PC-3 (cell line): ENCODE measurements around the gene FGGY. TPM values are rescaled to one million over a fixed set of nuclear protein-coding genes. Genes with fewer than 3 reads are reported as not detected.
A peak's percentile ranks its signal among the peaks of the same experiment; 100 is the strongest.

Source experiments
- ATAC-seq: fragments of 200-7000 bp; cut with Tn5 transposase; 2 replicates; pipeline ENCODE4 v1.9.1; 2020; ENCODE audit warnings: mild to moderate bottlenecking, moderate library complexity
- BruUV-seq: library from RNA; stranded (reverse); fragments of 400-500 nt; replicated peaks from 2 replicates; lab custom pipeline; 2021; lab: Mats Ljungman, UMichigan
- CTCF ChIA-PET: fragments of 300-600 bp; sonication (Branson Sonifier 250); formaldehyde crosslinking; loops from one replicate; lab custom pipeline; 2022; ENCODE audit warnings: antibody characterized with exemption; lab: Charles Lee
- POLR2A ChIA-PET: fragments of 300-600 bp; sonication (Branson Sonifier 250); formaldehyde crosslinking; loops from one replicate; lab custom pipeline; 2022; ENCODE audit warnings: antibody characterized with exemption; ENCODE audit not compliant: unreplicated experiment; lab: Charles Lee
- DNase-seq: peaks from one replicate; pipeline ENCODE4 v3.0.0-alpha.2; 2015
- H2AFZ ChIP-seq: fragments of 300-600 bp; sonication (generic); 2 replicates; pipeline ENCODE4 v1.6.0; 2016; ENCODE audit warnings: antibody characterized with exemption, low read length
- H3F3A ChIP-seq: fragments of 300-600 bp; sonication (generic); one replicate; pipeline ENCODE4 v1.6.0; 2017; ENCODE audit warnings: antibody characterized with exemption, low read length, control low read depth, mild to moderate bottlenecking; ENCODE audit not compliant: unreplicated experiment
- H3K27ac ChIP-seq: fragments of 300-600 bp; sonication (generic); 2 replicates; pipeline ENCODE4 v1.5.1; 2016; ENCODE audit warnings: mild to moderate bottlenecking, low read length
- H3K27me3 ChIP-seq: fragments of 300-600 bp; sonication (generic); 2 replicates; pipeline ENCODE4 v1.6.1; 2016; ENCODE audit warnings: low read length, mixed read lengths
- H3K36me3 ChIP-seq: fragments of 300-600 bp; sonication (generic); 2 replicates; pipeline ENCODE4 v1.6.1; 2016; ENCODE audit warnings: low read depth, mixed run types, low read length, mixed read lengths
- H3K4me1 ChIP-seq: fragments of 300-600 bp; sonication (generic); 2 replicates; pipeline ENCODE4 v1.5.1; 2016; ENCODE audit warnings: low read length; ENCODE audit not compliant: insufficient read depth
- H3K4me2 ChIP-seq: fragments of 300-600 bp; sonication (generic); 2 replicates; pipeline ENCODE4 v1.6.0; 2016; ENCODE audit warnings: low read length
- H3K4me3 ChIP-seq: fragments of 300-600 bp; sonication (generic); 2 replicates; pipeline ENCODE4 v1.5.1; 2016; ENCODE audit warnings: mild to moderate bottlenecking, low read length, mixed read lengths
- H3K79me2 ChIP-seq: fragments of 300-600 bp; sonication (generic); 2 replicates; pipeline ENCODE4 v1.6.1; 2017; ENCODE audit warnings: low read length, mixed read lengths
- H3K9ac ChIP-seq: fragments of 300-600 bp; sonication (generic); 2 replicates; pipeline ENCODE4 v1.6.0; 2016; ENCODE audit warnings: mild to moderate bottlenecking, low read length
- H3K9me2 ChIP-seq: fragments of 300-600 bp; sonication (generic); replicated peaks from 2 replicates; pipeline ENCODE4 v1.6.1; 2016; ENCODE audit warnings: mixed run types, low read length, mixed read lengths
- H3K9me3 ChIP-seq: fragments of 300-600 bp; sonication (generic); 2 replicates; pipeline ENCODE4 v1.6.1; 2016; ENCODE audit warnings: low read length, mixed read lengths
- H4K20me1 ChIP-seq: fragments of 300-600 bp; sonication (generic); 2 replicates; pipeline ENCODE4 v1.6.1; 2016; ENCODE audit warnings: low read length, mixed read lengths
- EZH2 ChIP-seq: fragments of 300-600 bp; sonication (generic); IDR thresholded peaks from one replicate; pipeline ENCODE4 v1.6.1; 2017; ENCODE audit warnings: antibody characterized with exemption, mild to moderate bottlenecking, low read length; ENCODE audit not compliant: unreplicated experiment
- EZH2phosphoT487 ChIP-seq: fragments of 300-600 bp; sonication (generic); IDR thresholded peaks from 2 replicates; pipeline ENCODE4 v1.6.1; 2018; ENCODE audit warnings: mild to moderate bottlenecking, antibody characterized with exemption, low read length, borderline replicate concordance
- intact Hi-C: fragments of 100-400 bp; cut with micrococcal nuclease; formaldehyde crosslinking; loops from 2 replicates; pipeline ENCODE4 v1.9.0; 2023
- total RNA-seq: library from RNA; depleted of rRNA; stranded (reverse); fragments of >200 nt; gene quantifications from 2 replicates; pipeline ENCODE4 v1.2.3, GENCODE V29; 2014
- TF ChIP-seq, protein P1 (sequence below): fragments of 300-600 bp; sonication (generic); conservative IDR thresholded peaks from 2 replicates; pipeline ENCODE4 v1.5.1; 2017; ENCODE audit warnings: antibody characterized with exemption, low read depth, mild to moderate bottlenecking, low read length

The FGGY gene
- total RNA-seq, 1 experiment from 2014 or later, result 7.4 TPM

- H3K4me3 ChIP-seq, result no peak overlapping the region
- intact Hi-C loops, result no loop called here
- ATAC-seq (no peak), DNase-seq (no peak)
- H3K27me3 ChIP-seq, result no peaks in the 10 kb centered on the region
- H3K4me2 ChIP-seq, result no peak overlapping the region
- H3K36me3 ChIP-seq, result no peaks in the 10 kb centered on the region
- H3F3A ChIP-seq, result no peaks in the 10 kb centered on the region
- H2AFZ ChIP-seq, result no peak overlapping the region
- H3K9me2 ChIP-seq, result no peaks in the 10 kb centered on the region
- H3K27ac ChIP-seq, result no peak overlapping the region
- BruUV-seq, result no TSS peak
- H3K4me1 ChIP-seq, result no peaks in the 10 kb centered on the region
- H3K9ac ChIP-seq, result no peak overlapping the region
- H3K79me2 ChIP-seq, result no peaks in the 10 kb centered on the region
- POLR2A ChIA-PET, result no interaction called here
- H3K9me3 ChIP-seq, result no peaks in the 10 kb centered on the region
- no peaks in the 10 kb centered on the region for H4K20me1 ChIP-seq
- CTCF ChIA-PET, result no interaction called here
- TF ChIP-seq, protein P1, sequence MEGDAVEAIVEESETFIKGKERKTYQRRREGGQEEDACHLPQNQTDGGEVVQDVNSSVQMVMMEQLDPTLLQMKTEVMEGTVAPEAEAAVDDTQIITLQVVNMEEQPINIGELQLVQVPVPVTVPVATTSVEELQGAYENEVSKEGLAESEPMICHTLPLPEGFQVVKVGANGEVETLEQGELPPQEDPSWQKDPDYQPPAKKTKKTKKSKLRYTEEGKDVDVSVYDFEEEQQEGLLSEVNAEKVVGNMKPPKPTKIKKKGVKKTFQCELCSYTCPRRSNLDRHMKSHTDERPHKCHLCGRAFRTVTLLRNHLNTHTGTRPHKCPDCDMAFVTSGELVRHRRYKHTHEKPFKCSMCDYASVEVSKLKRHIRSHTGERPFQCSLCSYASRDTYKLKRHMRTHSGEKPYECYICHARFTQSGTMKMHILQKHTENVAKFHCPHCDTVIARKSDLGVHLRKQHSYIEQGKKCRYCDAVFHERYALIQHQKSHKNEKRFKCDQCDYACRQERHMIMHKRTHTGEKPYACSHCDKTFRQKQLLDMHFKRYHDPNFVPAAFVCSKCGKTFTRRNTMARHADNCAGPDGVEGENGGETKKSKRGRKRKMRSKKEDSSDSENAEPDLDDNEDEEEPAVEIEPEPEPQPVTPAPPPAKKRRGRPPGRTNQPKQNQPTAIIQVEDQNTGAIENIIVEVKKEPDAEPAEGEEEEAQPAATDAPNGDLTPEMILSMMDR, result peak; percentile 43; the same call in 1 of the 2 replicates
- TF ChIP-seq EZH2phosphoT487, result no peak
These were observed 369.2 kb downstream of the FGGY start for GRCh38 chr1:59666106-59666505.

DNA sequence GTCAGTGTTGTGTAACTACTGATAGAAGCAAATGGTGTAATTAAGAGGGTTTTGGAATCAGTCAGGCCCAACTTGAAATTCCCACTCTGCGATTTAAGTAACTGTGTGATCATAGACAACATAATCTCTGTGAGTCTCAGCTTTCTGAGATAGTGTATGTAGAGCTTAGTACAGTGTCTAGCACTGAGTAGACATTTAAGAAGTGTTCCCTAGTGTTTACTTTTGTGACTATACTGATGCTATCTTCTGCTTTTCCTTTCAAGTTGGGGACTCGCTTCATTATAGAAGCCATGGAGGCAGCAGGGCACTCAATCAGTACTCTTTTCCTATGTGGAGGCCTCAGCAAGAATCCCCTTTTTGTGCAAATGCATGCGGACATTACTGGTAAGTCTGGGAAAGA, 370.1 kb downstream of the FGGY start:
- H3K9me3 ChIP-seq, result no peaks in the 10 kb centered on the region
- H3K9me2 ChIP-seq, result no peaks in the 10 kb centered on the region
- H3F3A ChIP-seq, result no peaks in the 10 kb centered on the region
- no peaks in the 10 kb centered on the region for H4K20me1 ChIP-seq
- no peaks in the 10 kb centered on the region for H3K36me3 ChIP-seq
- no peak overlapping the region for H2AFZ ChIP-seq
- H3K27me3 ChIP-seq, result no peaks in the 10 kb centered on the region
- H3K4me2 ChIP-seq, result no peak overlapping the region
- no peak overlapping the region for H3K27ac ChIP-seq
- BruUV-seq, result no TSS peak
- ChIA-PET CTCF (no interaction called here), POLR2A (no interaction called here)
- TF ChIP-seq EZH2 (no peak), EZH2phosphoT487 (no peak)
- TF ChIP-seq, protein P1, result no peak
- no peak for ATAC-seq
- no peak overlapping the region for H3K4me3 ChIP-seq
- intact Hi-C loops, result no loop called here
- no peaks in the 10 kb centered on the region for H3K79me2 ChIP-seq
- no peaks in the 10 kb centered on the region for H3K4me1 ChIP-seq
- DNase-seq, result no peak
- H3K9ac ChIP-seq, result no peak overlapping the region

DNA sequence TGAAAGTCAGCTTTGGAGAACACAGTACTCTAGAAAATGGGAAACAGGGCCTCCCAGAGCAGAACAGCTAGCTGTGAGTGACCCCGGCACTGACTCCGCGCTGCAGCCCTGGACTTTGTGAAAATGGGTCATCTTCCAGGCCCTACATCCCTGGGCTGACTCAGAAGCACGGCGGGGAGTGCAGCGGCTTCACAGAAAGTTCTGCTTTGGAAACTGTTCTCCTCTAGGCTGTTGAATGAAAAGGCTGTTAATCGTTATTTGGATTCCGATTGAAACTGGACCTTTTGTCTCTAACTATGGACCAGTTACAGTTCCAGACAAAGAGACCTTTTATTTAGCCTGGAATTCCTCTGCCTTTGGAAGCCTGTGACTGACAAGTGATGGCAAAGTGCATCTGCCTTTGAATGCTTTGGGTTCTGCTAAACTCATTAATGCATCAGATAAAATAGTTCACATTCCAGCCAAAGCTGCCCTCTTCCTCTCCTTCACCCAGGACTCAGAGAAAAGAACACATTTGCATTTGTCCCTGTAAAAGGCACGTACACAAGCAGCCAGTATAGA, 372.9 kb downstream of the FGGY start:
- no peaks in the 10 kb centered on the region for H3K79me2 ChIP-seq
- no peaks in the 10 kb centered on the region for H3F3A ChIP-seq
- CTCF ChIA-PET, result no interaction called here
- no peak overlapping the region for H3K4me3 ChIP-seq
- no peaks in the 10 kb centered on the region for H3K9me3 ChIP-seq
- H3K4me1 ChIP-seq, result no peaks in the 10 kb centered on the region; the same call in 1 of the 2 replicates
- TF ChIP-seq, protein P1, result no peak
- no peak for TF ChIP-seq EZH2
- no peak for TF ChIP-seq EZH2phosphoT487
- BruUV-seq, result no TSS peak
- no peak overlapping the region for H3K9ac ChIP-seq
- POLR2A ChIA-PET, result no interaction called here
- no peaks in the 10 kb centered on the region for H3K27me3 ChIP-seq
- H4K20me1 ChIP-seq, result no peaks in the 10 kb centered on the region
- no peaks in the 10 kb centered on the region for H3K36me3 ChIP-seq
- no peak overlapping the region for H2AFZ ChIP-seq
- intact Hi-C loops, result no loop called here
- DNase-seq (no peak), ATAC-seq (no peak)
- H3K27ac ChIP-seq, result no peak overlapping the region
- no peak overlapping the region for H3K4me2 ChIP-seq
- no peaks in the 10 kb centered on the region for H3K9me2 ChIP-seq
